NCI-H2081 (cell line): ENCODE results near the gene MRTFA.
"Not testable (repeated sequence)": the region's sequence is repeated elsewhere in the genome, so short reads cannot be mapped to it uniquely, and the experiment has no call there.

Experiments used
- DNase-seq, 2 experiments: peaks; one replicate each; lab custom pipeline; 2025; lab: John Stamatoyannopoulos, UW

The MRTFA gene

GRCh38 chr22:40595497-40596234, 40.9 kb downstream of the MRTFA start:
- no peak for DNase-seq

- no peak for DNase-seq
These were observed 41.6 kb downstream of the MRTFA start for GRCh38 chr22:40594924-40595323.

GRCh38 chr22:40594346-40594745, 42.2 kb downstream of the MRTFA start:
- no peak for DNase-seq

GRCh38 chr22:40593460-40594273, 42.9 kb downstream of the MRTFA start:
- no peak for DNase-seq

GRCh38 chr22:40592352-40593113, 44.0 kb downstream of the MRTFA start:
- no peak for DNase-seq

- DNase-seq = no peak
These were observed 47.8 kb downstream of the MRTFA start for GRCh38 chr22:40588726-40589125.

- DNase-seq = no peak
These were observed 49.7 kb downstream of the MRTFA start for GRCh38 chr22:40586781-40587180.

GRCh38 chr22:40585310-40585751, 51.2 kb downstream of the MRTFA start:
- DNase-seq = no peak

GRCh38 chr22:40584766-40585165, 51.8 kb downstream of the MRTFA start:
- DNase-seq = not testable (repeated sequence)

- DNase-seq = no peak
These were observed 53.3 kb downstream of the MRTFA start for GRCh38 chr22:40583053-40583741.

GRCh38 chr22:40582063-40582462, 54.5 kb downstream of the MRTFA start:
- DNase-seq = no peak

GRCh38 chr22:40580631-40581030, 55.9 kb downstream of the MRTFA start:
- no peak for DNase-seq

GRCh38 chr22:40578171-40578570, 58.3 kb downstream of the MRTFA start:
- DNase-seq = no peak

- DNase-seq = no peak
These were observed 63.5 kb downstream of the MRTFA start for GRCh38 chr22:40572976-40573375.

GRCh38 chr22:40571887-40572286, 64.6 kb downstream of the MRTFA start:
- DNase-seq = no peak

GRCh38 chr22:40567626-40568328, 68.7 kb downstream of the MRTFA start:
- DNase-seq = no peak

GRCh38 chr22:40567106-40567505, 69.4 kb downstream of the MRTFA start:
- DNase-seq = no peak

GRCh38 chr22:40560994-40561515, 75.5 kb downstream of the MRTFA start:
- DNase-seq = no peak

GRCh38 chr22:40560551-40560950, 76.0 kb downstream of the MRTFA start:
- no peak for DNase-seq

GRCh38 chr22:40557972-40558371, 78.5 kb downstream of the MRTFA start:
- DNase-seq = no peak

- DNase-seq = no peak
These were observed 79.9 kb downstream of the MRTFA start for GRCh38 chr22:40556641-40557040.
